ENCODE data around the gene ADM.

GRCh38 chr11:10324474-10324873 lies 19.6 kb downstream of the ADM start:
- TF ChIP-seq CTCF (IDR thresholded peaks at IDR 0.05; ENCODE audit: poor library complexity) (no peak), EZH2 (IDR thresholded peaks at IDR 0.05; ENCODE audit: borderline replicate concordance) (no peak), EZH2phosphoT487 (IDR thresholded peaks at IDR 0.05; ENCODE audit: low read depth, severe bottlenecking, unreplicated experiment) (no peak)
